Activated naive CD8-positive, alpha-beta T cell treated with anti-CD3 and anti-CD28 coated beads for 36 hours (primary cell): ENCODE measurements around the gene CEACAM16. TPM values are rescaled to one million over a fixed set of nuclear protein-coding genes. Genes with fewer than 3 reads are reported as not detected.
A peak's percentile ranks its signal among the peaks of the same experiment; 100 is the strongest.
"Not testable (repeated sequence)": the region's sequence is repeated elsewhere in the genome, so short reads cannot be mapped to it uniquely, and the experiment has no call there.

Experiments used
- DNase-seq: peaks from one replicate; pipeline ENCODE4 v3.0.0; 2021
- H3K27ac Mint-ChIP-seq: one replicate; pipeline ENCODE4 v1.8.0; 2022; ENCODE audit warnings: mild to moderate bottlenecking, moderate library complexity, mixed read lengths
- H3K27me3 Mint-ChIP-seq: one replicate; pipeline ENCODE4 v1.8.0; 2022; ENCODE audit warnings: mild to moderate bottlenecking, mixed read lengths
- H3K36me3 Mint-ChIP-seq: one replicate; pipeline ENCODE4 v1.8.0; 2021; ENCODE audit warnings: mild to moderate bottlenecking, mixed read lengths
- H3K4me1 Mint-ChIP-seq: one replicate; pipeline ENCODE4 v1.8.0; 2021; ENCODE audit warnings: mixed read lengths
- H3K4me3 Mint-ChIP-seq: one replicate; pipeline ENCODE4 v1.8.0; 2022; ENCODE audit warnings: mild to moderate bottlenecking, moderate library complexity, mixed read lengths
- H3K9me3 Mint-ChIP-seq: one replicate; pipeline ENCODE4 v1.8.0; 2022; ENCODE audit warnings: mixed read lengths
- total RNA-seq, 2 experiments: library from RNA; stranded (reverse); gene quantifications; one replicate each; pipeline ENCODE4 v1.2.3, GENCODE V29; 2021

Gene CEACAM16
- total RNA-seq, 2 experiments from 2014 or later: not detected

DNA sequence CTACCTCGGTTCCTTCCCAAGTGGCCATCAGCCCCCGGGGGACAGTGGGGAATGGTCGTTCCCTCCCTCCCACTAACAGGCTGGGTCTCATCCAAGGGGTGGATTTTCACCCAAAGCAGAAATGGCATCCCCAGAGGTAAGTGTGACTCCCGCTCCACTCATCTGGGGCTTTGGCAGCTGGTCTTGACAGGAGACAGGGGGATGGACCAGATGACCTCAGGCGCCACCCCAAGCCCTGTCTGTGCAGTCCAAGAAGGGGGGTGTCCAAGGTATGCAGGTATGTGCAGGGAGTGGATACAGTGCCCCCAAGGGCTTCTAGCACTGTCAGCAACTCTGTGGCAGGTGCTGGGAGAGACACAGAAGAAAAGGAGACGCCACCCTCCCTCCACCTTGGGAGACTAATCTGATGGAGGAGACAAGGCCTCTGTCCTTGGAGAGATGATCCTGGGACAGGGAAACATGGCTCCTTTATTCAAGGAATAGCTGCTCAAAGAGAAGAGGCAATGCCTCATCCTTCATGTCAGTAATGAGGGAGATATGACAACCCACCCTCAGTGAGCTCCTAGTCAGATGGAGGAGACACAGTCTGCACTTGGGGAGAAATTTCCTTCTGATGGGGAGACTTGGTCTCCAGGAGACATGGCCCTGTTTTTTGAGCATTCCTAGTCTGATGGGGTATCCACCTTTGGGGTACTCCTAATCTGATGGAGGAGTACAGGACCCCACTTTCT, 7.7 kb downstream of the CEACAM16 start:
- peaks cover 6% of the 10 kb centered on the region for H3K4me1 Mint-ChIP-seq
- H3K4me3 Mint-ChIP-seq: no peak overlapping the region
- no peaks in the 10 kb centered on the region for H3K36me3 Mint-ChIP-seq

DNA sequence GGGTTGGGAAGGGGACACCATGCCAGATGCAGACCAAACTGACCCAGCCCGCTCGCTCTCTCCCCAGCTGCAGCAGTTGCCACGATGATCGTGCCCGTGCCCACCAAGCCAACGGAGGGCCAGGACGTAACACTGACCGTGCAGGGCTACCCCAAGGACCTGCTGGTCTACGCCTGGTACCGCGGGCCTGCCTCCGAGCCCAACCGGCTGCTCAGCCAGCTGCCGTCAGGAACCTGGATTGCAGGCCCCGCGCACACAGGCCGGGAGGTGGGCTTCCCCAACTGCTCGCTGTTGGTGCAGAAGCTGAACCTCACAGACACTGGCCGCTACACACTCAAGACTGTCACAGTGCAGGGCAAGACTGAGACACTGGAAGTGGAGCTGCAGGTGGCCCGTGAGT, 8.8 kb downstream of the CEACAM16 start:
- H3K27me3 Mint-ChIP-seq: peaks cover 3% of the 10 kb centered on the region
- no peaks in the 10 kb centered on the region for H3K9me3 Mint-ChIP-seq
- no peaks in the 10 kb centered on the region for H3K36me3 Mint-ChIP-seq
- DNase-seq: no peak
- H3K4me3 Mint-ChIP-seq: no peak overlapping the region
- H3K27ac Mint-ChIP-seq: no peak overlapping the region
- H3K4me1 Mint-ChIP-seq: peaks cover 6% of the 10 kb centered on the region

More for the DNA sequence above, 7.7 kb downstream of the CEACAM16 start:
- Mint-ChIP-seq H3K27ac (no peak overlapping the region), H3K9me3 (no peaks in the 10 kb centered on the region), H3K27me3 (peaks cover 3% of the 10 kb centered on the region)
- no peak for DNase-seq

DNA sequence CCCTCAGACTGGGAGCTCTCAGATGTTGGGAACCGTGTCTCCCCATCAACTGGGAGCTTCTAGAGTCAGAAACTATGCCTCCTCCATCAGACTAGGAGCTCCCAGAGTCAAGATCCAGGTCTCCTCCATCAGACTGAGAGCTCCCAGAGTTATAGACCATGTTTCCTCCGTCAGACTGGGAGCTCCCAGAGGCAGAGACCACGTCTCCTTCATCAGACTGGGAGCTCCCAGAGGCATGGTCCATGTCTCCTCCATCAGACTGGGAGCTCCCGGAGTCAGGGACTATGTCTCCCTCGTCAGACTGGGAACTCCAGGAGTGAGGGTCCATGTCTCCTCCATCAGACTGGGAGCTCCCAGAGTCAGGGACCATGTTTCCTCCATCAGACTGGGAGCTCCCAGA, 10.0 kb downstream of the CEACAM16 start:
- H3K36me3 Mint-ChIP-seq: no peaks in the 10 kb centered on the region
- DNase-seq: no peak
- no peaks in the 10 kb centered on the region for H3K9me3 Mint-ChIP-seq
- H3K4me3 Mint-ChIP-seq: no peak overlapping the region
- H3K4me1 Mint-ChIP-seq: peaks cover 6% of the 10 kb centered on the region
- peaks cover 3% of the 10 kb centered on the region for H3K27me3 Mint-ChIP-seq
- H3K27ac Mint-ChIP-seq: no peak overlapping the region

DNA sequence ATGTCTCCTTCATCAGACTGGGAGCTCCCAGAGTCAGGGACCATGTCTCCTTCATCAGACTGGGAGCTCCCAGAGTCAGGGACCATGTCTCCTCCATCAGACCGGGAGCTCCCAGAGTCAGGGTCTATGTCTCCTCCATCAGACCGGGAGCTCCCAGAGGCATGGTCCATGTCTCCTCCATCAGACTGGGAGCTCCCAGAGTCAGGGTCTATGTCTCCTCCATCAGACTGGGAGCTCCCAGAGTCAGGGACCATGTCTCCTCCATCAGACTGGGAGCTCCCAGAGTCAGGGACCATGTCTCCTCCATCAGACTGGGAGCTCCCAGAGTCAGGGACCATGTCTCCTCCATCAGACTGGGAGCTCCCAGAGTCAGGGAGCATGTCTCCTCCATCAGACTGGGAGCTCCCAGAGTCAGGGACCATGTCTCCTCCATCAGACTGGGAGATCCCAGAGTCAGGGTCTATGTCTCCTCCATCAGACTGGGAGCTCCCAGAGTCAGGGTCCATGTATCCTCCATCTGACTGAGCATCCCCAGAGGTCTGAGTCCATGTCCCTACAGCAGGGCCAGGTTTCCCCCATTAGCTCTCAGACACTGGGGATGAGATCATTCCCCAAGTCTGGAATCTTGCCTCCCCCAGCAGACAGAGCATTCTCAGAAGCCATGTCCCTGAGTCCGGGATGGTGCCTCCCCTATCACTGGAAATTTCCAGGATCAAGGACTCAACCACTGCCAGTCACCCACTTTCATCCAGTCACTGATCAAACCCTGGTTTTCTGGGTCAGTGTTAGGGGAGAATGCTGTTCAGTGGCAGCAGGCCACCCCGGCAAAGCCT, 10.7 kb downstream of the CEACAM16 start:
- not testable (repeated sequence) for H3K36me3 Mint-ChIP-seq, H3K4me1 Mint-ChIP-seq, DNase-seq, H3K27ac Mint-ChIP-seq, H3K4me3 Mint-ChIP-seq, H3K9me3 Mint-ChIP-seq, H3K27me3 Mint-ChIP-seq

DNA sequence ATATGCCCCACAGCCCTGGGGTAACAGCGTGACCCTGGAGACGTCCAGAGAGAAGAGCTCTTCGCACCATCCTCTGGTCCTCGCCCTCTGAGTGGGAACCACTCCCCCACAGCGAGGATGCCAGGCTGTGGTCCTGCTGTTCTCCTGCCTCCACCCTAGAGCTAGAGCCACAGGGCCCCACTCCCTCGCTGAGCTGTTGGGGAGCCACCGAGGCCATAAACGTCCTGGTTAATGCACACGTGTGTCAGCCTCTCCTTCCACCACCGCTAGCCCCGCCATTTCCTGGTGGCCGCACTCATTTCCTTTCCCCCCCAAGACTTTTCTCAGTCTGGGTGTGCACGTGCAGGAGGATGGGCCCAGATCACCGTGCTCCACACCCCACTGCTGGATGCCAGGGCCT, 11.5 kb downstream of the CEACAM16 start:
- H3K27me3 Mint-ChIP-seq: no peaks in the 10 kb centered on the region
- peaks cover 2% of the 10 kb centered on the region for H3K36me3 Mint-ChIP-seq
- peaks cover 11% of the 10 kb centered on the region for H3K9me3 Mint-ChIP-seq
- no peak overlapping the region for H3K4me3 Mint-ChIP-seq
- no peak for DNase-seq
- peaks cover 6% of the 10 kb centered on the region for H3K4me1 Mint-ChIP-seq
- H3K27ac Mint-ChIP-seq: no peak overlapping the region

DNA sequence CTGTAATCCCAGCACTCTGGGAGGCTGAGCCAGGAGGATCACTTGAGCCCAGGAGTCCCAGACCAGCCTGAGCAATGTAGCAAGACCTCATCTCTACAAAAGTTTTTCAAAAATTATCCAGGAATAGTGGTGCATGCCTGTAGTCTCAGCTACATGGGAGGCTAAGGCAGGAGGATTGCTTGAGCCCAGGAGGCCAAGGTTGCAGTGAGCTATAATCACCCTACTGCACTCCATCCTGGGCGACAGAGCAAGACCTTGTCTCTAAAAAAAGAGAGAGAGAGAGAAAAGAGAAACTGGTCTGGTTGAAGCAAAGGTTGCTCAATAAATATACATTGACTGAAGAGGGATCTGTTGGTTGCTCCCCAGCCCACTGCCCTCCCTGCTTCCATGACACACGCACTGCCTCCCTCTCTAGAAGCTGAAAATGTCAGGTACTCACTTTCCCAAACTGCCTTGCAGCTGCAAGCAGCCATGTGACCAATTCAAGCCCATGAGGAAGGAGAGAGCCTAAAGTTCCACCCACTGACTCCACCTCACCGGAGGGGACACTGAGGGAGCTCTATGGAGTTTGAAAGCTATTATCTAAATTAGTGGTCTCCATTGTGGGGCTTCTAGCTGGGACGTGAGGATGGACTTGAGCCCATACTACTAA, 14.0 kb downstream of the CEACAM16 start:
- H3K9me3 Mint-ChIP-seq: peaks cover 14% of the 10 kb centered on the region
- no peak for DNase-seq
- peaks cover 6% of the 10 kb centered on the region for H3K4me1 Mint-ChIP-seq
- H3K27me3 Mint-ChIP-seq: no peaks in the 10 kb centered on the region
- H3K36me3 Mint-ChIP-seq: peaks cover 2% of the 10 kb centered on the region
- H3K27ac Mint-ChIP-seq: no peak overlapping the region
- no peak overlapping the region for H3K4me3 Mint-ChIP-seq

DNA sequence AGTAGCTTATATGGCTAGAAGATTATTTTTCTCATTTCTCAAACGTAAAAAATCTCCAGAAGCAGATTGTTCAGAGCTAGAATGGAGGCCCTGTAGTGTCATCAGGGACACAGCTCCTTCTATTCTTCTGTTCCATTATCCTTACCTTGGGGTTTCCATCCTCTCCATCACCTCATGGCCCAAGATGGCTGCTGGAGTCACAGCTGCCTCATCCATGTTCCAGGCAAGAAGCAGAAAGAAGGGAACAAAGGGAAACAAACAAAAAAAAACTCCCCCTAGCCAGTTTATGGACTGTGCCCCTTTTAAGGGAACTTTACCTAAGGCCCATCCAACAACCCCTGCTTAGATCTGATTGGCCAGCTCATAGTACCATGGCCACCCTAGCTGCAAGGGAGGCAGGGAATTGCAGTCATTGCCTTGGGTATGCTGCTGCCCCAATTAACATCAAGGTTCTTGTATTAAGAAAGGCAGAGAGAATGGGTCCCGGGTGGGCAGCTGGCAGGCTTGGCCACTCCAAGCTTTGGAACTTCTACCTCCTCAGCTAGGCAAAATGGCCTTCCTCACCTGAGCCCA, 15.7 kb downstream of the CEACAM16 start:
- Mint-ChIP-seq H3K27ac (no peak overlapping the region), H3K27me3 (no peaks in the 10 kb centered on the region), H3K36me3 (peaks cover 2% of the 10 kb centered on the region), H3K9me3 (peaks cover 14% of the 10 kb centered on the region), H3K4me3 (no peak overlapping the region), H3K4me1 (peaks cover 6% of the 10 kb centered on the region)
- no peak for DNase-seq

DNA sequence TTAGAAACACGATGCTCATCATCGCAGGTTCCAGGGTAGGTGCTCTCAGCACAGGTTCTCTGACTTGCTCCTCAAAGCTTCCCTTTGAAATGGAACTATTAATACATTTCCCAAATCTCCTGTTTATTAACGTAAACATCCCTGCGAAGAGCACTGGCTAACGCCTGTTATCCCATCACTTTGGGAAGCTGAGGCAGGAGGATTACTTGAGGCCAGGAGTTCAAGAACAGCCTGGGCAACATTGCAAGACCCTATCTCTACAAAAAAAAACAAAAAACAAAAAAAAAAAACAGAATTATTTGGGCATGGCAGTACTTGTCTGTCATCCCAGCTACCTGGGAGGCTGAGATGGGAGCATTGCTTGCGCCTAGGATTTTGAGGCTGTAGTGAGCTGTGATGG, 18.7 kb downstream of the CEACAM16 start:
- Mint-ChIP-seq H3K4me3 (no peak overlapping the region), H3K36me3 (peaks cover 2% of the 10 kb centered on the region), H3K27me3 (no peaks in the 10 kb centered on the region), H3K9me3 (peaks cover 14% of the 10 kb centered on the region), H3K27ac (no peak overlapping the region), H3K4me1 (peaks cover 10% of the 10 kb centered on the region)
- no peak for DNase-seq

DNA sequence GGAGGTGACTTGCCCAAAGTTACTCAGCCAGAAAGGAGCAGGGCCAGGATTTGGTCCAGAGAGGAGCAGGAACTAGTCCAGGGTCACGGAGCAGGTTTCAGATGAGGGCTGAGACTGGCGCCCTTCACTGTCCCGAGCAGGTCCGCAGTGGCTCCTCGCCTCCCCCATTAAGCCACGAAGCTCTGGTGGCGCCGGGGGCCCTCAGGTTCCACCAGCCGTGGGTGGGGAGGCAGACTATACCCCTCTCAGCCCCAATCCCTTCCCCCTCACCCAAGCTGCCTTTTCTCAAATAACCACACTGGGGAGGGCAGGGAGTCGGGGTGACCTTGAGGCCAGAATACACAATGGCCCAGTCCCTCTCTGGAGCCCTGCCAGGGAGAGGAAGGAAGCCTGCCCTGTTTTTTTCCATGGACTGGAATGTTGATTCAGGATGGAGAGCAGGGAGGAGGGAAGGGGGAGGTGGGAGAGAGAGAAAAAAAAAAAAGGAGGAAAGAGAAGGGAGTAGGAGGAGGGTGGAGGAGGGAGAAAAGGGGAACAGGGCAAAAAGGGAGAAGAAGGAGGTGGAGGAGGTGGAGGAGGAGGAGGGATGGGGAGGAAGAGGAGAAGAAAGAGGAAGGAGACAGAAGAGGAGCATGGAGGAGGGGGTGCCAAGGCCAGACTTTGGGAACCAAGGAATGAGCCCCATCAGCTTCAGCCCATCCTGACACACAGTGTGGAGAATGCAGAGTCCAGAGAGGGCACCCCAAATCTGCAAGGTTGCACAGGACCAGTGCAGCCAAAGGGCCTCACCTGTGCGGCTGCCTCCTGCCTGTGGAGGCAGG, 19.7 kb downstream of the CEACAM16 start:
- H3K27me3 Mint-ChIP-seq: no peaks in the 10 kb centered on the region
- DNase-seq: no peak
- peaks cover 18% of the 10 kb centered on the region for H3K4me1 Mint-ChIP-seq

DNA sequence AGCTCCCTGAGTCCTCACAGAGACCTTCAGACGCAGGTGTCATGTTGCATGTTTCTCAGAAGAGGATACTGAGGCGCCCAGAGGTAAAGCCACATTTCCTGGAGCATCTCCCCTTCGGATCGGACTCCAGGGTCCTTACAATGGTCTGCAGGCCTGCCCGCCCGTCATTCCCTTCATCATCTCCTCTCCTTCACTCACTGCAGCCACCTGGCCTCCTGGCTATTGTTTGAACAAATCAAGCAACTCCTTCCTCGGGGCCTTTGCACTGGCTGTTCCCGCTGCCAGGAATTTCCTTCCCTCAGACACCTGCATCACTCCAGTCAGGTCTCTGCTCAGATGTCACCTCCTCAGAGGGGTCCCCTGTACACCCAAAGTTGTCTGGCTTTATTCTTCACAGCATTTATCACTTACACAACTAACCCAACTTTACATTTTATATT, 20.3 kb downstream of the CEACAM16 start:
- Mint-ChIP-seq H3K27ac (no peak overlapping the region), H3K4me1 (peaks cover 24% of the 10 kb centered on the region), H3K27me3 (no peaks in the 10 kb centered on the region), H3K9me3 (peaks cover 14% of the 10 kb centered on the region), H3K4me3 (no peak overlapping the region), H3K36me3 (peaks cover 2% of the 10 kb centered on the region)
- no peak for DNase-seq

More for the DNA sequence above, 19.7 kb downstream of the CEACAM16 start:
- H3K4me3 Mint-ChIP-seq: no peak overlapping the region
- peaks cover 2% of the 10 kb centered on the region for H3K36me3 Mint-ChIP-seq
- no peak overlapping the region for H3K27ac Mint-ChIP-seq
- H3K9me3 Mint-ChIP-seq: peaks cover 14% of the 10 kb centered on the region

DNA sequence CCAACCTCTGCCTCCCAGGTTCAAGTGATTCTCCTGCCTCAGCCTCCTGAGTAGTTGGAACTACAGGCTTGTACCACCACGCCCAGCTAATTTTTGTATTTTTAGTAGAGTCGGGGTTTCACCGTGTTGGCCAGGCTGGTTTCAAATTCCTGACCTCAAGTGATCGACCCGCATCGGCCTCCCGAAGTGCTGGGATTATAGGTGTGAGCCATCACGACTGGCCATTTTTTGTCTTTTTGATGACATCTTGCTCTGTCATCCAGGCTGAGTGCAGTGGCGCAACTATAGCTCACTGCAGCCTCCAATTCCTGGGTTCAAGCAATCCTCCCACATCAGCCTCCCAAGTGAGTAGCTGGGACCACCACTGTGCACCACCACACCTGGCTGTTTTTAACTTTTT, 21.4 kb downstream of the CEACAM16 start:
- not testable (repeated sequence) for H3K27me3 Mint-ChIP-seq, H3K4me3 Mint-ChIP-seq, H3K9me3 Mint-ChIP-seq, H3K27ac Mint-ChIP-seq, H3K36me3 Mint-ChIP-seq, DNase-seq
- peaks cover 27% of the 10 kb centered on the region for H3K4me1 Mint-ChIP-seq

DNA sequence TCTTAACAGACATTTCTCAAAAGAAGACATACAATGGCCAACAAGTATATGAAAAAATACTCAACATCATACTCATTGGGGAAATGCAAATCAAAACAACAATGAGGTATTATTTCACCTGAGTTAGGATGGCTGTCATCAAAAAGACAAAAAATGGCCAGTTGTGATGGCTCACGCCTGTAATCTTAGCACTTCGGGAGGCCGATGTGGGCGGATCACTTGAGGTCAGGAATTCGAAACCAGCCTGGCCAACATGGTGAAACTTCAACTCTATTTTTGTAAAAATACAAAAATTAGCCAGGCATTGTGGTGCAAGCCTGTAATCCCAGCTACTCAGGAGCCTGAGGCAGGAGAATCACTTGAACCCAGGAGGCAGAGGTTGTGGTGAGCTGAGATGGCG, 22.0 kb downstream of the CEACAM16 start:
- Mint-ChIP-seq H3K4me1 (peaks cover 29% of the 10 kb centered on the region), H3K27ac (no peak overlapping the region)

DNA sequence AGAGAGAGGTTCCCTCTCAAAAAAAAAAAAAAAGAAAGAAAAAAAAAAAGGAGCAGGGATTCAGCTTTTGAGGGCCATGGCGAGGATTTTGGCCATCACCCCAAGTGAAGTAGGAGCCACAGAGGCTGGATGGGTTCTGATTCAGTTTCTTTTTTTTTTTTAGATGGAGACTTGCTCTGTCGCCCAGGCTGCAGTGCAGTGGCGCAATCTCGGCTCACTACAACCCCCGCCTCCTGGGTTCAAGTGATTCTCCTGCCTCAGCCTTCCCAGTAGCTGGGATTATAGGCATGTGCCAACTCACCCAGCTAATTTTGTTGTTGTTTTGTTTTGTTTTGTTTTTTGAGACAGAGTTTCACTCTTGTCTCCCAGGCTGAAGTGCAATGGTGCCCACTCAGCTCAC, 22.4 kb downstream of the CEACAM16 start:
- not testable (repeated sequence) for H3K36me3 Mint-ChIP-seq, H3K27me3 Mint-ChIP-seq, H3K4me3 Mint-ChIP-seq, DNase-seq, H3K9me3 Mint-ChIP-seq
- Mint-ChIP-seq H3K4me1 (peaks cover 29% of the 10 kb centered on the region), H3K27ac (peak overlapping the region; percentile 67)

More for the DNA sequence above, 22.0 kb downstream of the CEACAM16 start:
- Mint-ChIP-seq H3K27me3 (no peaks in the 10 kb centered on the region), H3K9me3 (no peaks in the 10 kb centered on the region), H3K4me3 (no peak overlapping the region), H3K36me3 (no peaks in the 10 kb centered on the region)
- no peak for DNase-seq
